Colonic mucosa (tissue), 4 donors: Measurements from ENCODE around the gene TMEM9. TPM values are rescaled to one million over a fixed set of nuclear protein-coding genes. Genes with fewer than 3 reads are reported as not detected.

Experiments used
- DNase-seq: peaks from one replicate; pipeline ENCODE4 v3.0.0-alpha.2; 2020
- H3K27ac ChIP-seq: fragments of 200-600 bp; one replicate; pipeline ENCODE4 v1.8.0; 2021
- H3K27me3 ChIP-seq: fragments of 200-600 bp; one replicate; pipeline ENCODE4 v1.8.0; 2021
- H3K36me3 ChIP-seq: fragments of 200-600 bp; one replicate; pipeline ENCODE4 v1.8.0; 2021
- H3K4me1 ChIP-seq: fragments of 200-600 bp; one replicate; pipeline ENCODE4 v1.8.0; 2021; ENCODE audit warnings: mild to moderate bottlenecking
- H3K4me3 ChIP-seq: fragments of 200-600 bp; one replicate; pipeline ENCODE4 v1.8.0; 2021
- H3K9ac ChIP-seq, 2 donors: one replicate each; pipeline ENCODE4 v1.7.0; 2013; ENCODE audit warnings: control low read depth in 2 of 2, low read depth in 2 of 2, low read length in 2 of 2
- H3K9me3 ChIP-seq: fragments of 200-600 bp; one replicate; pipeline ENCODE4 v1.8.0; 2021
- intact Hi-C: fragments of 100-400 bp; cut with DNase I; formaldehyde crosslinking; loops from one replicate; pipeline ENCODE4 v1.14.1; 2022
- total RNA-seq, 2 donors: library from RNA; stranded (reverse); fragmentation: NEBNext Ultra II Directional in 1 of 2; extraction: Animal tissue kit (Norgen Biotek cat#: 25700) in 1 of 2; gene quantifications; one replicate each; pipeline ENCODE4 v1.2.1, GENCODE V29; 2021
- TF ChIP-seq, protein P1 (sequence below): fragments of 200-600 bp; IDR thresholded peaks from one replicate; pipeline ENCODE4 v1.8.0; 2022; ENCODE audit warnings: antibody characterized with exemption, mild to moderate bottlenecking
- donor health status: healthy.
- donor health status: DM: no; HTN: no; CAD: no.
- donor health status: DM: no; HTN: no; CAD: no.

The TMEM9 gene
- total RNA-seq, 2 donors from 2014 or later, result 35.4 to 38.2 TPM

GRCh38 chr1:201145132-201145531, 9.1 kb downstream of the TMEM9 start:
- Histone ChIP-seq H3K9me3 (no peaks in the 10 kb centered on the region), H3K4me1 (no peaks in the 10 kb centered on the region), H3K9ac (no peak overlapping the region), H3K27ac (no peak overlapping the region), H3K4me3 (no peak overlapping the region), H3K36me3 (no peaks in the 10 kb centered on the region), H3K27me3 (no peaks in the 10 kb centered on the region)
- intact Hi-C loops, result no loop called here
- DNase-seq, result no peak
- TF ChIP-seq, protein P1, sequence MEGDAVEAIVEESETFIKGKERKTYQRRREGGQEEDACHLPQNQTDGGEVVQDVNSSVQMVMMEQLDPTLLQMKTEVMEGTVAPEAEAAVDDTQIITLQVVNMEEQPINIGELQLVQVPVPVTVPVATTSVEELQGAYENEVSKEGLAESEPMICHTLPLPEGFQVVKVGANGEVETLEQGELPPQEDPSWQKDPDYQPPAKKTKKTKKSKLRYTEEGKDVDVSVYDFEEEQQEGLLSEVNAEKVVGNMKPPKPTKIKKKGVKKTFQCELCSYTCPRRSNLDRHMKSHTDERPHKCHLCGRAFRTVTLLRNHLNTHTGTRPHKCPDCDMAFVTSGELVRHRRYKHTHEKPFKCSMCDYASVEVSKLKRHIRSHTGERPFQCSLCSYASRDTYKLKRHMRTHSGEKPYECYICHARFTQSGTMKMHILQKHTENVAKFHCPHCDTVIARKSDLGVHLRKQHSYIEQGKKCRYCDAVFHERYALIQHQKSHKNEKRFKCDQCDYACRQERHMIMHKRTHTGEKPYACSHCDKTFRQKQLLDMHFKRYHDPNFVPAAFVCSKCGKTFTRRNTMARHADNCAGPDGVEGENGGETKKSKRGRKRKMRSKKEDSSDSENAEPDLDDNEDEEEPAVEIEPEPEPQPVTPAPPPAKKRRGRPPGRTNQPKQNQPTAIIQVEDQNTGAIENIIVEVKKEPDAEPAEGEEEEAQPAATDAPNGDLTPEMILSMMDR, result no peak

DNA sequence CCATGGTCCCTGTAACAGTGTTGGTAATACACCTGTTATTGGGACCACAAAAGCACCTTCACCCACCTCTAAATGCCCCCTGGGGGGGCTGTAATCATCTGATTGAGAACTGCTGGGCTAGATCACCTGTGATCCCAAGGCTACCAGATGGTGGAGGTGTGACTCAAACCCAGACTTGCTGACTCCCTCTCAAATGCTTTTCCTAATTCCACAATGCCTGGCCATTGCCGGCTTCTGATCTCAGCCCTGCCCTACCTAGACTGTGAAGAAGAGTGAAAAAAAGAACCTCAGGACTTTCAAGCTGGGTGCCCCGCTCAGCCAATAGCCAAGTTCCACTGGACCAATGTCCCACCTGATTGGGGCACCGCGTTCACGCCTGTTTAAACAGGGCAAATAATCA, 9.6 kb downstream of the TMEM9 start:
- H3K27ac ChIP-seq, result no peak overlapping the region
- TF ChIP-seq, protein P1, result no peak
- no peaks in the 10 kb centered on the region for H3K4me1 ChIP-seq
- H3K36me3 ChIP-seq, result no peaks in the 10 kb centered on the region
- H3K9me3 ChIP-seq, result no peaks in the 10 kb centered on the region
- DNase-seq, result no peak
- no peaks in the 10 kb centered on the region for H3K27me3 ChIP-seq
- intact Hi-C loops, result no loop called here
- H3K4me3 ChIP-seq, result no peak overlapping the region
- H3K9ac ChIP-seq, result no peak overlapping the region

GRCh38 chr1:201143726-201144635, 10.3 kb downstream of the TMEM9 start:
- no peak overlapping the region for H3K27ac ChIP-seq
- H3K9me3 ChIP-seq, result no peaks in the 10 kb centered on the region
- H3K4me1 ChIP-seq, result no peaks in the 10 kb centered on the region
- no peaks in the 10 kb centered on the region for H3K36me3 ChIP-seq
- TF ChIP-seq, protein P1, result no peak
- H3K4me3 ChIP-seq, result no peak overlapping the region
- intact Hi-C loops, result no loop called here
- no peak overlapping the region for H3K9ac ChIP-seq
- DNase-seq, result no peak
- no peaks in the 10 kb centered on the region for H3K27me3 ChIP-seq

GRCh38 chr1:201142849-201143725, 11.2 kb downstream of the TMEM9 start:
- intact Hi-C loops, result no loop called here
- Histone ChIP-seq H3K4me1 (no peaks in the 10 kb centered on the region), H3K9me3 (no peaks in the 10 kb centered on the region), H3K9ac (no peak overlapping the region), H3K4me3 (no peak overlapping the region), H3K27me3 (no peaks in the 10 kb centered on the region), H3K36me3 (no peaks in the 10 kb centered on the region), H3K27ac (no peak overlapping the region)
- TF ChIP-seq, protein P1, result no peak
- DNase-seq, result no peak

GRCh38 chr1:201142011-201142848, 12.0 kb downstream of the TMEM9 start:
- peak; percentile 27 for DNase-seq
- no peak overlapping the region for H3K27ac ChIP-seq
- TF ChIP-seq, protein P1, result no peak
- intact Hi-C loops, result no loop called here
- H3K9me3 ChIP-seq, result no peaks in the 10 kb centered on the region
- H3K27me3 ChIP-seq, result no peaks in the 10 kb centered on the region
- H3K4me3 ChIP-seq, result no peak overlapping the region
- H3K9ac ChIP-seq, result no peak overlapping the region
- no peaks in the 10 kb centered on the region for H3K36me3 ChIP-seq
- H3K4me1 ChIP-seq, result no peaks in the 10 kb centered on the region
